HG03175 (cell line): ENCODE measurements around the gene SGMS1.
"Not testable (repeated sequence)": the region's sequence is repeated elsewhere in the genome, so short reads cannot be mapped to it uniquely, and the experiment has no call there.

Experiments used
- ATAC-seq: cut with Tn5 transposase; IDR thresholded peaks from one replicate; pipeline ENCODE4 v1.9.1; 2021; ENCODE audit warnings: mild to moderate bottlenecking, moderate library complexity; ENCODE audit not compliant: unreplicated experiment

SGMS1 gene

GRCh38 chr10:50585921-50586739 is 37.6 kb downstream of the SGMS1 start:
- ATAC-seq, result no peak

GRCh38 chr10:50582766-50583762 is 40.7 kb downstream of the SGMS1 start:
- ATAC-seq, result no peak

DNA sequence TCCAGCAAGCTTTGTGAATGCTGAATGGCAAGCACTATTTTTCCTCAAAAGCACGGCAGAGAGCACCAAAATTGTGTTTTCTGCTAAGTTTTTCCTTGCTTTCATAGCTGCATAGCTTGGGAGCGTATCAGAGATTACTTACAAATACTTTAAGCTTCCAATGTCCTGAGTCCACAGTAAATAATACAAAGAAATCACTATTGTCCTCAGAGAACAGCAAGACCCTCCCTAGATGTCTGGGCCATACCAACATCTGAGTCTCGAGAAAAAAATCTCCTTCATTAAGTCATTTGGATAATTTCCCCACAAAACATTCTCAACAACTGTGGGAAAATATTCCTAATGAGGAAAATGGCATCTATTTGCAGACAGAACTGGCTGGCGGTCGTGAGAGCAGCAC is 41.7 kb downstream of the SGMS1 start:
- no peak for ATAC-seq

DNA sequence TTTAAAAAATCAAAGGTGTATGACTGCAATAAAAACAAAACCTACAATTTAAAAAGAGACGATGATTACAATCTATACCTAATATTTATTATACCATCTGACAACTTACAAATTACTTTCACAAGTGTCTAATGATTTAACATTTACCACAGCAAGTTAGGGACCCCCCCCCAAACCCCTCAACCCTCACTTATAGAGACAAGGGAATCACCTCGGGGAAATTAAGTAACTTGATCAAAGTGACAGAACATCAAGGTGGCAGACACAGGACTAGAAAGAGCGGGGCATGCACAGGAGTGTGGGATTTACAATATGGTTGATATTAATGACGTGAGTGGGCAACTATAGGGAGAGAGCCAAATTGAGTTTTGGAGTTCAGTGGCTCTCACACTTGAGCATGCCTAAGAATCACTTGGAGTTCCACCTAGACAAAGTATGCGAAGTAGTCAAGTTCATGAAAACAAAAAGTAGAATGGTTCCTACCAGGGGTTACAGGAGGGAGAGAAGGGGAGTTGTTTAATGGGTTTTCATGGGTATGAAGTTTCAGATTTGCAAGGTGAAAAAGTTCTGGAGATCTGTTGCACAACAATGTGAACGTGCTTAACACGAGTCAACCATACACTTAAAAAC is 43.4 kb downstream of the SGMS1 start:
- ATAC-seq, result no peak

DNA sequence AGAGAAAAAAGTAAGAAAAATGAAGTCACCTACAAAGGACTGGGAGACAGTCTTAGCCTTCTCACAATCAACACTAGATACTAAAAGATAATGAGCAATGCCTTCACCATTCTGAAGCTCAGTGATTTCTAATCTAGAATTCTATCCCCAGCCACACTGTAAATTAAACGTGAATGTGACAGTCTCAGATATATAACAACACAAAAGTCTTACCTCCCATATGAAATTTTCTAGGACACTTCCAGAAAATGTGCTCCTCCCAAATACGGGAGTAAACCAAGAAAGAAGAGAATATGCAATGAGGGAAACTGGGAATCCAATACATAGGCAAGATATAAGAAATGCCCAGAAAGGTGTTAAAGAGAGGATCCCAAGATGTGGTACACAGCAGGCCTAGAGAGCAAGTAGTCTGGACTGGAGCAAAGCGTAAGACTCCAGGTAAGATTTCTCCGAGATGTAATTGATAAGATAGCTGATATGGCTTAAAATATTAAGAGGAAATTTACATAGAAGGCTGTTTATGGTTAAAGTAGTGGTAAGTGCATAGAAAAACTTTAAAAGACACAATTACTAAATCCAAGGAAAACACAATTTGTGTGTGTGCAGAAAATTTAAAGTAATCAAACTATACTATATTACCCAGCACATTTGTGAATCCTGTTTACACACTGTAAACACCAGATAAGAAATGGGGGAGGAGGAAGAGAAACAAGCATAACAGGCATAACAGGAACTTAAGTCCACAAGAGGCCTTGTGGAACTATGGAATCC is 44.1 kb downstream of the SGMS1 start:
- no peak for ATAC-seq

- ATAC-seq, result no peak
Measured at GRCh38 chr10:50578949-50579348, 44.8 kb downstream of the SGMS1 start.

GRCh38 chr10:50577681-50578350 is 45.9 kb downstream of the SGMS1 start:
- ATAC-seq, result peak; percentile 53

- no peak for ATAC-seq
Measured at GRCh38 chr10:50577010-50577409, 46.7 kb downstream of the SGMS1 start.

DNA sequence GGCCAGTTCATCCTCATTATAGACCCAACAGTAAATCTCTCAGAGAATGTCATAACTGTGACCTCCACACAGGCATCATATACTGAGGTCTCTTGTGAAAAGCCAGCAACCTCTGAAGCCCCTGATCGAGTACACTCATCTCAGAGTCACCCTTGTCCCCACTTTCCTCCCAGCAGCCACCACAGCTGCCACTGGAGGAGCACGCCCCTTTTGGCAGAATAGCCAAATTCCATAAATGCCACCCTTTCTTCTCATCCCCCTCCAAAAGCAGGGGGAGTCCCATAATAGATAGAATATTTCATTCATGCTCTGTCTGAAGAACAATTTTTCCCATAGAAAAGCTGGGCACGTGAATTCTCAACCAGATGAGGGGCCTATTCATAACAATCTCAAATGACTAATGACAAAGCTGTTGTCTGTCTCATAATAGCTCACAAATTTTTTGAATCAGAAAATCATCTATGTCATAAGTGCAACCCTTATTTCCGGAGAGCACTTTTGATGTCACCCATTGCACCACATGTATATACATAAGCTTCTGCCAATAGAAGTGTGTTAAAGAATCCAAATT is 47.4 kb downstream of the SGMS1 start:
- ATAC-seq, result no peak

GRCh38 chr10:50575477-50576244 is 48.1 kb downstream of the SGMS1 start:
- no peak for ATAC-seq

DNA sequence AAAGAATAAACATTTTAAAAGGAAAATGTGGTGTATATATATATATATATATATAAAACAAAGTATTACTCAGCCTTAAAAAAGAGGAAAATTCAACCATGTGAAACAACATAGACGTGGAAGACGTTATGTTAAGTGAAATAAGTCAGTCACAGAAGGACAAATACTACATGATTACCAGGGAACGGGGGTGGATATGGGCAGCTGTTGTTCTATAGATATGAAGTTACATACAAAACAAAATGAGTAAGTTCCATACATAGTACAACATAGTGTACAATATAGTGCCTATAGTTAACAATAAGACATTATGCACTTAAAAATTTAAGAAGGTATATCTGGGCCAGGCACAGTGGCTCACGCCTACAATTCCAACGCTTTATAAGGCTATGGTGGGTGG is 48.8 kb downstream of the SGMS1 start:
- no peak for ATAC-seq

- ATAC-seq, result no peak
Measured at GRCh38 chr10:50574305-50574704, 49.5 kb downstream of the SGMS1 start.

DNA sequence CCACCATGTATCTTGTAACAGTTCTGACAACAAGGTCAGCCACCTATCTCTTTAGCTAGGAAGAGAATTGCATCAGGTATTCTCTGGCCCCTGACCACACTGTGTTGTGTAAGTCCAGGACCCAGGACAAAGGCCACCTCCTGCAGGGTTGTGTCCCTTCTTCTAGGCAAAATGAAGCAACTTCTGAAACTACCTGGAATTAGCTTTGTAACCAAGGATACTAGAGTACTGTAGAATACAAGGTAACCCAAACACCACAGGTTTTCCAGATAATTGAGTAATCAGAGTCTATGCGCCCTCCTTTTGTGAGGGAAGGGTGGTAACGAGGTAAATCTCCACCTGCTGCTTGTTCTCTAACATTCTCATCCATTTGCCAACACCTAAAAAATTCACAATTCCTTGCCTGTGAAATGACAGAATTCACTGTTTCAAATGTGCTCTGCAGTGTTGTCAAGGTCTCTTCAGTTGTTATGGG is 51.7 kb downstream of the SGMS1 start:
- no peak for ATAC-seq

- ATAC-seq, result not testable (repeated sequence)
Measured at GRCh38 chr10:50568750-50569149, 55.0 kb downstream of the SGMS1 start.

GRCh38 chr10:50567384-50567783 is 56.4 kb downstream of the SGMS1 start:
- ATAC-seq, result no peak

GRCh38 chr10:50566150-50566549 is 57.6 kb downstream of the SGMS1 start:
- ATAC-seq, result no peak

DNA sequence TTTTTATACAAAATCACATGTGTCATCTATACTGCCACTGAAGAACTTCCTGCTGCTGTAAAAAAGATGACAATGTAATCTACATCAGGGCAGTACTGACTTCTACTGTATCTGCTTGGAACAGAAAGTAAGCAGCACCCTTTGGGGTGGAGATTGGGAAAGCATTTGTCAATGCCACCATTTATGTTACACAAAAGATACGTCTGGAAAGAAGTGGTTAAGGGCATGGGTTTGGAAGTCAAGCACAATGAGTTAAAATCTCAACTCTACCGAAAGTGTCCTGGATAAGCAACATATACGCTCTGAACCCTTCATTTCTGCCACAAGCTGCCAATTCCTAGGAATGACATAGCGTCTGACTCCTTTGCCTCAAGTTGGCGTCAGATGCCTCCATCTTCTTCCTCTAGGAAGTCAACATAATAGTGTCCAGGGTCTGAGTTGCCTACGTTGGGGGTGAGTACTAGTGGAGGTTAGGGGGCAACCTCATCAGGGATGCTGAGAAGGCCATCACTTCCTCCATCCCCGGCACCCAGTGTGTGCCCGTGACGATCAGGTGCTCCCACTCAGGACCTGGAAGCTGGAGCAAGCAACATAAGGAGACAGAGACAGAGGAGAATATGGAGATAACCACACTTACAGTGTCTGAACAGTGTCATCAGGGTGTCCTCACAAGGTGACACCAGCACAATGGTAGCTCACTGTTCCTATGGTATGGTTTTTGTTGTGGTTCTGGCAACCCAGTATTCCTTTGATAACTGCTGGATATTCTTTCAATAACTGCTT is 58.3 kb downstream of the SGMS1 start:
- no peak for ATAC-seq

- ATAC-seq, result no peak
Measured at GRCh38 chr10:50563906-50564305, 59.9 kb downstream of the SGMS1 start.
